Endodermal cell (in vitro differentiated cells): ENCODE results near the gene MEF2B. TPM values are rescaled to one million over a fixed set of nuclear protein-coding genes. Genes with fewer than 3 reads are reported as not detected.

Experiments used
- DNase-seq: peaks from one replicate; pipeline ENCODE4 v3.0.0-alpha.2; 2017
- H3K27ac ChIP-seq: 2 replicates; pipeline ENCODE4 v1.5.1; 2013; ENCODE audit warnings: mild to moderate bottlenecking, low read depth, low read length, moderate library complexity
- H3K27me3 ChIP-seq: 2 replicates; pipeline ENCODE4 v1.6.1; 2013; ENCODE audit warnings: mild to moderate bottlenecking, low read length, moderate library complexity; ENCODE audit not compliant: insufficient read depth, control insufficient read depth, poor library complexity, severe bottlenecking
- H3K36me3 ChIP-seq: 2 replicates; pipeline ENCODE4 v1.7.0; 2013; ENCODE audit warnings: mild to moderate bottlenecking, low read length, moderate library complexity; ENCODE audit not compliant: control insufficient read depth, insufficient read depth
- H3K4me1 ChIP-seq: one replicate; pipeline ENCODE4 v1.7.0; 2013; ENCODE audit warnings: low read length; ENCODE audit not compliant: control insufficient read depth, insufficient read depth
- H3K4me3 ChIP-seq: 2 replicates; pipeline ENCODE4 v1.5.1; 2013; ENCODE audit warnings: mild to moderate bottlenecking, low read length, moderate library complexity
- H3K9ac ChIP-seq: 2 replicates; pipeline ENCODE4 v1.6.1; 2013; ENCODE audit warnings: mild to moderate bottlenecking, low read length, moderate library complexity; ENCODE audit not compliant: poor library complexity, severe bottlenecking; ENCODE audit errors: extremely low read depth
- H3K9me3 ChIP-seq: 2 replicates; pipeline ENCODE4 v1.6.1; 2013; ENCODE audit warnings: mild to moderate bottlenecking, low read length, moderate library complexity; ENCODE audit not compliant: control insufficient read depth
- H3K27ac Mint-ChIP-seq: 2 replicates; pipeline ENCODE4 v1.8.0; 2020; ENCODE audit warnings: mixed read lengths
- H3K27me3 Mint-ChIP-seq: 2 replicates; pipeline ENCODE4 v1.8.0; 2021; ENCODE audit warnings: mild to moderate bottlenecking, mixed read lengths; ENCODE audit not compliant: insufficient read depth
- H3K36me3 Mint-ChIP-seq: 2 replicates; pipeline ENCODE4 v1.8.0; 2020; ENCODE audit warnings: low read depth, mixed read lengths
- H3K4me1 Mint-ChIP-seq: 2 replicates; pipeline ENCODE4 v1.8.0; 2020; ENCODE audit warnings: mixed read lengths
- H3K4me3 Mint-ChIP-seq: 2 replicates; pipeline ENCODE4 v1.8.0; 2020; ENCODE audit warnings: mild to moderate bottlenecking, moderate library complexity, mixed read lengths
- H3K9me3 Mint-ChIP-seq: 2 replicates; pipeline ENCODE4 v1.8.0; 2020; ENCODE audit warnings: mild to moderate bottlenecking, mixed read lengths
- WGBS, 2 experiments: methylation state at CpG; one replicate each; pipeline versions ENCODE4 v1.1.5 to v1.1.7; 2013; ENCODE audit warnings: missing lambda C conversion rate in 2 of 2, mixed read lengths in 1 of 2; ENCODE audit not compliant: insufficient coverage in 1 of 2, insufficient read length in 1 of 2; 5-methylcytosine and 5-hydroxymethylcytosine counted together
- total RNA-seq, 2 donors: library from RNA; stranded (reverse); fragmentation: NEBNext Ultra II Directional in 1 of 2; extraction: Animal tissue kit (Norgen Biotek cat#: 25700) in 1 of 2; gene quantifications; 2 replicates in 1 of 2; 3 replicates in 1 of 2; pipeline ENCODE4 v1.2.1, GENCODE V29; 2021
- TF ChIP-seq, protein P1 (sequence below): fragments of 200-600 bp; sonication (generic); conservative IDR thresholded peaks from 2 replicates; pipeline ENCODE4 v1.5.0; 2021; ENCODE audit warnings: antibody characterized with exemption, mild to moderate bottlenecking

MEF2B gene
- total RNA-seq, 2 donors from 2014 or later, result 1.2 to 1.6 TPM

DNA sequence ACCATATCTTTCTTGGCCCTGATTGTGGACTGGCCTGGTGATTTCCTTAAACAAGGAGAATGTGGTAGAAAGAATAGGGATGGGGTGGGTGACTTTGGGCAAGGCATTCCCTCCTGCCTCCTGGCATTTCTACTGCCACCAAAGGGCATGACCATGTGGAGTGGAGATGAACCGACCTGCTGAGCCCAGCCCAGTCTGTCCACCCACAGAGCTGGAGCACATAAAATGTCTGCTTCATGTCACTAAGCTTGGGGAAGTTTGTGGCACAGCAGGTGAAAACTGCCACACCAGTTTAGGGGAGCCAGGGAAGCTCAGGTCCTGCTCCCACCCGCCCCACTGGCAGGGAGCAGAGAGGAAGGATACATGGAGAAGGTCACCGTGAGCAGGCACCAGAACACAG, 38.1 kb downstream of the MEF2B start:
- H3K27ac Mint-ChIP-seq, result no peak overlapping the region
- no peak overlapping the region for H3K4me3 Mint-ChIP-seq
- no peak for DNase-seq

DNA sequence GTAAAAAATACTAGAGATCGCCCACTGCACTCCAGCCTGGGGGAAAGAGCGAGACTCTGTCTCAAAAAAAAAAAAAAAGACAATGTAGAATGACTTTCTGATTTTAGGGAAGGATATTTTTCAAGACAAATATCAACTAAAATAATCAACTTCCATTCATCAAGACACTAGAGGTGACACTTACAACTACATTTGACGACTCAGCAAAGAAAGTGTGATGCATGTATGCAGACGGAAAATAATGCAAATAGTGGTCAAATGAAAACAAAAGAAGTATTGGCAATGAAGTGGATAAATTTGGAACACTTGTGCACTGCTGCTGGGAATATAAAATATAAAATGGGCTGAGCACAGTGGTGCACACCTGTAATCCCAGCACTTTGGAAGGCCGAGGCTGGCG, 44.0 kb downstream of the MEF2B start:
- no peak overlapping the region for H3K4me3 ChIP-seq
- H3K4me1 ChIP-seq, result no peaks in the 10 kb centered on the region
- Mint-ChIP-seq H3K36me3 (peaks cover 61% of the 10 kb centered on the region), H3K4me1 (no peaks in the 10 kb centered on the region), H3K27me3 (no peaks in the 10 kb centered on the region), H3K4me3 (no peak overlapping the region), H3K9me3 (peaks cover 25% of the 10 kb centered on the region), H3K27ac (no peak overlapping the region)
- H3K9ac ChIP-seq, result no peak overlapping the region
- H3K27ac ChIP-seq, result no peak overlapping the region
- H3K36me3 ChIP-seq, result peaks cover 32% of the 10 kb centered on the region
- TF ChIP-seq, protein P1, sequence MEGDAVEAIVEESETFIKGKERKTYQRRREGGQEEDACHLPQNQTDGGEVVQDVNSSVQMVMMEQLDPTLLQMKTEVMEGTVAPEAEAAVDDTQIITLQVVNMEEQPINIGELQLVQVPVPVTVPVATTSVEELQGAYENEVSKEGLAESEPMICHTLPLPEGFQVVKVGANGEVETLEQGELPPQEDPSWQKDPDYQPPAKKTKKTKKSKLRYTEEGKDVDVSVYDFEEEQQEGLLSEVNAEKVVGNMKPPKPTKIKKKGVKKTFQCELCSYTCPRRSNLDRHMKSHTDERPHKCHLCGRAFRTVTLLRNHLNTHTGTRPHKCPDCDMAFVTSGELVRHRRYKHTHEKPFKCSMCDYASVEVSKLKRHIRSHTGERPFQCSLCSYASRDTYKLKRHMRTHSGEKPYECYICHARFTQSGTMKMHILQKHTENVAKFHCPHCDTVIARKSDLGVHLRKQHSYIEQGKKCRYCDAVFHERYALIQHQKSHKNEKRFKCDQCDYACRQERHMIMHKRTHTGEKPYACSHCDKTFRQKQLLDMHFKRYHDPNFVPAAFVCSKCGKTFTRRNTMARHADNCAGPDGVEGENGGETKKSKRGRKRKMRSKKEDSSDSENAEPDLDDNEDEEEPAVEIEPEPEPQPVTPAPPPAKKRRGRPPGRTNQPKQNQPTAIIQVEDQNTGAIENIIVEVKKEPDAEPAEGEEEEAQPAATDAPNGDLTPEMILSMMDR, result no peak
- H3K27me3 ChIP-seq, result no peaks in the 10 kb centered on the region
- DNase-seq, result no peak
- WGBS, 2 experiments, result 89 to 94% methylated on average over 4 of the region's 6 CpGs
- peaks cover 24% of the 10 kb centered on the region for H3K9me3 ChIP-seq

More for the DNA sequence above, 38.1 kb downstream of the MEF2B start:
- Histone ChIP-seq H3K36me3 (peaks cover 27% of the 10 kb centered on the region), H3K4me3 (no peak overlapping the region), H3K9ac (no peak overlapping the region), H3K4me1 (no peaks in the 10 kb centered on the region), H3K9me3 (peaks cover 18% of the 10 kb centered on the region), H3K27me3 (no peaks in the 10 kb centered on the region), H3K27ac (no peak overlapping the region)
- peaks cover 11% of the 10 kb centered on the region for H3K9me3 Mint-ChIP-seq
- peaks cover 40% of the 10 kb centered on the region for H3K36me3 Mint-ChIP-seq
- 88 to 94% methylated on average over 3 of the region's 3 CpGs for WGBS, 2 experiments
- TF ChIP-seq, protein P1, result no peak
- peaks cover 2% of the 10 kb centered on the region for H3K27me3 Mint-ChIP-seq
- peaks cover 5% of the 10 kb centered on the region for H3K4me1 Mint-ChIP-seq

DNA sequence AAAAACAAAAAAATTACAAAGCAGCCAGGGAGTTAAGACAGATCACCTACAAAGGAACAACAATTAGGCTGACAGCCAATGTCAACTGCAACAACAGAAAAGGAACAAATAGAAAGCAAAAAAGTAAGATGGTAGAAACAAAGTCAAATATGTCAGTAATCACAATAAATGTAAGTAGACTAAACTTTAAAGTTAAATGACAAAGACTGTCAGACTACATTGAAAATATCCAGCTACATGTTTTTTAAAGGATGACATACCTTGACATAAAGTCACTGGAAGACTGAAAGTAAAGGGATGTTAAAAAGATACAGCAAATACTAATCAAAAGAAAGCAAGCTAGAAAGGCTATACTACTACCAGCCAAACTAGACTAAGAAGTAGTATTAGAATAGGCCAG, 46.7 kb downstream of the MEF2B start:
- no peaks in the 10 kb centered on the region for H3K27me3 Mint-ChIP-seq
- Histone ChIP-seq H3K36me3 (peaks cover 31% of the 10 kb centered on the region), H3K27ac (no peak overlapping the region), H3K9me3 (peaks cover 18% of the 10 kb centered on the region), H3K4me1 (no peaks in the 10 kb centered on the region), H3K27me3 (no peaks in the 10 kb centered on the region), H3K9ac (no peak overlapping the region), H3K4me3 (peak overlapping the region; percentile 24)
- H3K4me1 Mint-ChIP-seq, result no peaks in the 10 kb centered on the region
- peaks cover 25% of the 10 kb centered on the region for H3K9me3 Mint-ChIP-seq
- no peak overlapping the region for H3K4me3 Mint-ChIP-seq
- no peak overlapping the region for H3K27ac Mint-ChIP-seq
- peaks cover 55% of the 10 kb centered on the region for H3K36me3 Mint-ChIP-seq
- no peak for DNase-seq
- TF ChIP-seq, protein P1, result no peak
